Vagina (tissue), 2 donors: Measurements from ENCODE around the gene POMZP3.
"Not testable (repeated sequence)": the region's sequence is repeated elsewhere in the genome, so short reads cannot be mapped to it uniquely, and the experiment has no call there.

Experiments
- POLR2AphosphoS5 ChIP-seq, 2 donors: sonication (generic); formaldehyde crosslinking; IDR thresholded peaks; one replicate each; pipeline ENCODE4 v1.9.0; 2017; ENCODE audit warnings: antibody characterized with exemption in 2 of 2, mild to moderate bottlenecking in 2 of 2, low read depth in 1 of 2; ENCODE audit not compliant: insufficient read depth in 1 of 2
- TF ChIP-seq, protein P1 (sequence below), 3 experiments: fragments of 450-650 bp in 2 of 3; fragments of 200-600 bp in 1 of 3; sonication (generic) in 1 of 3; IDR thresholded peaks; one replicate each; pipeline ENCODE4 v1.5.1; 2017 to 2019; ENCODE audit warnings: antibody characterized with exemption in 3 of 3, mild to moderate bottlenecking in 2 of 3, moderate library complexity in 2 of 3

- TF ChIP-seq, protein P1, sequence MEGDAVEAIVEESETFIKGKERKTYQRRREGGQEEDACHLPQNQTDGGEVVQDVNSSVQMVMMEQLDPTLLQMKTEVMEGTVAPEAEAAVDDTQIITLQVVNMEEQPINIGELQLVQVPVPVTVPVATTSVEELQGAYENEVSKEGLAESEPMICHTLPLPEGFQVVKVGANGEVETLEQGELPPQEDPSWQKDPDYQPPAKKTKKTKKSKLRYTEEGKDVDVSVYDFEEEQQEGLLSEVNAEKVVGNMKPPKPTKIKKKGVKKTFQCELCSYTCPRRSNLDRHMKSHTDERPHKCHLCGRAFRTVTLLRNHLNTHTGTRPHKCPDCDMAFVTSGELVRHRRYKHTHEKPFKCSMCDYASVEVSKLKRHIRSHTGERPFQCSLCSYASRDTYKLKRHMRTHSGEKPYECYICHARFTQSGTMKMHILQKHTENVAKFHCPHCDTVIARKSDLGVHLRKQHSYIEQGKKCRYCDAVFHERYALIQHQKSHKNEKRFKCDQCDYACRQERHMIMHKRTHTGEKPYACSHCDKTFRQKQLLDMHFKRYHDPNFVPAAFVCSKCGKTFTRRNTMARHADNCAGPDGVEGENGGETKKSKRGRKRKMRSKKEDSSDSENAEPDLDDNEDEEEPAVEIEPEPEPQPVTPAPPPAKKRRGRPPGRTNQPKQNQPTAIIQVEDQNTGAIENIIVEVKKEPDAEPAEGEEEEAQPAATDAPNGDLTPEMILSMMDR (IDR thresholded peaks at IDR 0.05), result not testable (repeated sequence)
- TF ChIP-seq POLR2AphosphoS5 (IDR thresholded peaks at IDR 0.05; ENCODE audit: insufficient read depth in 1 of 2, low read depth in 1 of 2), result not testable (repeated sequence)
Measured at GRCh38 chr7:76600650-76601049, 26.4 kb downstream of the POMZP3 start.
